Activated T-cell treated with anti-CD3 and anti-CD28 coated beads for 24 hours (primary cell): ENCODE data around the gene ZFP3.
"Not testable (repeated sequence)": the region's sequence is repeated elsewhere in the genome, so short reads cannot be mapped to it uniquely, and the experiment has no call there.

Experiments used
- DNase-seq: peaks from one replicate; pipeline ENCODE4 v3.0.0-alpha.2; 2020; ENCODE audit warnings: low read depth

The ZFP3 gene

GRCh38 chr17:5078106-5079028 is at the start of gene ZFP3:
Gene ZFP3 (plus strand): TSS chr17:5078467. CDS start chr17:5091505, 13,038 bp downstream.
- DNase-seq = peak; percentile 72

GRCh38 chr17:5030168-5030567 is 48.1 kb upstream of the ZFP3 start:
- DNase-seq = not testable (repeated sequence)

GRCh38 chr17:5031365-5032082 is 46.7 kb upstream of the ZFP3 start:
- DNase-seq = peak; percentile 78

- DNase-seq = no peak
Observed at GRCh38 chr17:5032865-5033264, 45.4 kb upstream of the ZFP3 start.

DNA sequence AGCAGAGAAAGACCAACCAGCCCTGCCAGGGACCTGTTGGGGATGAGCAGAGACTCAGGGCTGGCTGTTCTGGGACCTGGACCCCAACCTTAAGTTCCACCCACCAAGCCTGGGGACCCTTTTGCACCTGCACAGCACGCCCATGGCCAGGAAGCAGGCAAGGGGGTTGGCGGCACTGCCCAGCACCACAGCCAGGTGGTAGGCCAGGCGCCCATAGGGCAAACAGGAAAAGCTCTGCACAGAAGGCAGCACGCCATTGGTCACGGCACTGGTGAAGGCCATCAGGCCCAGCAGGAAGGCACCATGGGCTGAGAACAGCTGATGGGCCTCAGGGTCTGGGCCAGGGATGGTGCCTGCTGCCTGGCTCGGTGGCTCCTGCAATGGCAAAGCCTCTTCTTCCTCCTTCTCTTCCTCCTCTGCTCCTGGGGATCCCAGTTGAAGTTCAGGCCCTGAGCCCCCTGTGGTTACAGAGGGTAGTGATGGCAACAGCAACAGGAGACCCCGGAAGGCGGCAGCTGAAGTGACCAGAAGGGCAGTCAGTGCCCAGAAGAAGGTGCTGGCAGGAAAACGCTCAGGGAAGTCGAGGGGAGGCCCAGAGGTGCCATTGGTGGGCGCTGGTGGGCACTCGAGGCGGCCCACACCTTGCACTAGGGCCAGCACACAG is 44.8 kb upstream of the ZFP3 start:
- no peak for DNase-seq

GRCh38 chr17:5034063-5034462 is 44.2 kb upstream of the ZFP3 start:
- DNase-seq = no peak

DNA sequence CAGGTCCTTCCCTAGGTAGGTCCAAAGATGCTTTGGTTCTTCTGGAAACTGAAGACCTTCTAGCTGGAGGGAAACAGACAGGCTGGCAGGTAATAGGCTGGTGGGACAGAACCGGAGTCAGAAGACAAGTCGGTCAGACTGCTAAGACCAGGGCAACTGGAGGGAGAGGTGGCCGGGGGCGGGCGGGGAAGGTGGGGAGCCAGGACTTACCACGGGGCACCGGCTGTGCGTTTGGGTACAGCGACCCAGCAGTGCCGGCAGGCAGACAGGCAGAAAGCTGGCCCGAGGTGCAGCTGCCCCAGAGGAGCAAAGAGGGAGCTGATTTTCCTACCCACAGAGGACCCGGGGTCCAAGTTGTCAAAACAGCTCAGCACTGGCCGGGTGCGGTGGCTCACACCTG is 43.6 kb upstream of the ZFP3 start:
- no peak for DNase-seq

DNA sequence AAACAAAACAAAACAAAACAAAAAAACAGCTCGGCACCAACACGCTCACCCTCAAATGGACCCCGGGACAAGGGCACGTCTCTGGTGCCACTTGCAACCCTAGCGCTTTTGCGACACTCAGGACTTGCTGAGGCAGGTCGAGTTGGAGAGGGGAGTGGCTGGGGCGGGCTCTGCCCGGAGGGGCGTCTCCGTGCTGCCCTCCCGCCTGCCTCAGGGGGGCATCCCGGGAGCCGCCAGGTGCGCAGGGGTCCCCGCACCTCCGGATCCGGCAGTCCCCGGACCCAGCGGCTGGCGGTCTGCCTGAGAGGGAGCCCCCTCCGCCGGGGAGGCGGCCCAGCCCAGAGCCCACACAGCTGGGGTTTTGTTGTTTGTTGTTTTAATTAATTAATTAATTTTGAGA is 43.0 kb upstream of the ZFP3 start, which contains the start of gene SLC52A1:
TSS of gene SLC52A1 (minus strand) at position 112 of the 400 bp plus-strand sequence. CDS start 820 bp downstream, outside the sequence.
- no peak for DNase-seq

- no peak for DNase-seq
Observed at GRCh38 chr17:5042157-5043022, 35.9 kb upstream of the ZFP3 start.

GRCh38 chr17:5043524-5043923 is 34.7 kb upstream of the ZFP3 start:
- no peak for DNase-seq

DNA sequence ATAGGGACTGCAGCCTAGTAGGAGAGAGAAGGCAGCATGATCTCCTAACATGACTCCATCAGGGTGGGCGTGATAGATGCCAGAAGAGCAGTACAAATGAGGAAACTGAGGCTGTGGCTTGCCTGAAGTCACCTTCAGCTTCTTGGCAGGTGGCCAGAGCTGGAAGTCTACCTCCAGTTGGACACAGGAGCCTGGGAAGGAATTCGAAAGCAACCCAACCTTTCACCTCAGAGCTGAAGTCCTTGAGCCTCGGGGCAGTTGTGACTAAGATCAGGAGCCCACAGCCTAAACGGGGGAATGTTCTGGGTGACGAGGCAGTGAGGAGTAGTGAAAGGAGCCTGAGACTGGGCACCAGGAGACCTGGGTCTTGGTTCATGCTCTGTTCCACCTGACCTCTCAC is 33.6 kb upstream of the ZFP3 start:
- DNase-seq = no peak

DNA sequence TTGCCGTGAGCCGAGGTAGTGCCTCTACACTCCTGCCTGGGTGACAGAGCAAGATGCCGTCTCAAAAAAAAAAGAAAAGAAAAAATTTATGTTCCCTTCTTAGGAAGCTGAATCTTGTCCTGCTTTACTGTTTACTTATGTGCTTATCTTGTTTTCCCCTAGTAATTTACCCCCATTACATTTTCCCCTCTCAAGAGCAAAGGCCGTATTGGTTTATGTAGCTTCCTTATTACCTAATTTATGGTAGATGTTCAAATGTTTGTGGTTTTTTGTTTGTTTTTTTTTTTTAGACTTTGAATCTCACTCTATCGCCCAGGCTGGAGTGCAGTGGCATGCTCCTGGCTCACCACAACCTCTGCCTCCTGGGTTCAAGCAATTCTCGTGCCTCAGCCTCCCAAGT is 32.8 kb upstream of the ZFP3 start:
- DNase-seq = no peak

- no peak for DNase-seq
Observed at GRCh38 chr17:5047446-5047845, 30.8 kb upstream of the ZFP3 start.

DNA sequence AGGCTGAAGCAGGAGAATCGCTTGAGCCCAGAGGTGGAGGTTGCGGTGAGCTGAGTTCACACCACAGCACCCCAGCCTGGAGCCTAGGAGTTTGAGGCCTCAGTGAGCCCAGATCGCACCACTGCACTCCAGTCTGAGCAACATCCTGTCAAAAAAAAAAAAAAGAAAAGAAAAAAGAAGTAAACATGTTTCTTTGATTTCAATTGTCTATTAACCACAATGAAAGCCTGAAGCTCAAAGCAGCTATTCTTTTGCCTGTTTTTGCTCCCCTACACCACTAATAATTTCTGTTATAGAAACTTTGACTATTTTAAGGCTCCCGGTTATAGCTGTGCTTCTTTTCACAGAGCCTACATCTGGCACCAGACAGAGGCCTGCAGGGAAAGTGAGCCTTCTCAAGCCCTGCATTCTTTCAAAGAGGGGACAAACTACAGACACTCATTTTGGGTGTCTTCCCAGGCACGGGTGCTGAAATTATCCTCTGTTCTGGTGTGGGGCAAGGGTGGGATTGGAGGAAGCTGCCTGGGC is 28.9 kb upstream of the ZFP3 start:
- peak; percentile 20 for DNase-seq

GRCh38 chr17:5050278-5050677 is 28.0 kb upstream of the ZFP3 start:
- DNase-seq = no peak

GRCh38 chr17:5055543-5055942 is 22.7 kb upstream of the ZFP3 start:
- DNase-seq = no peak

GRCh38 chr17:5065227-5065744 is 13.0 kb upstream of the ZFP3 start:
- DNase-seq = no peak

DNA sequence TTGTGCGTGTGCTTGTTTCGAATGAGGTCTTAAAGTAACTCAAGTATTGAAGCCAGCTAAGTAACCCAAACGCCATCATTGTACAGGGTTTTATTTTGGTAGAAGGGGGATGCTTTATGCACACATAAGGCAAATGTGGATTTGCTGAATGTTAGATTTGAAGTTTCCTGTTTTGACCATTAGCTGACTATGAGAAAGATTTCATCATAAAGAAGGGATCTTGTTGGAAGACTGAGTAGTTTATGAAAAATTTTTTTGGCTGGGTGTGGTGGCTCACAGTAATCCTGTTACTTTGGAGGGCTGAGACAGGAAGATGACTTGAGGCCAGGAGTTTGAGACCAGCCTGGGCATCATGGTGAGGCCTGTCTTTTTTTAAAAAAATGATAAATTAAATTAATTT is 10.0 kb upstream of the ZFP3 start:
- no peak for DNase-seq

- no peak for DNase-seq
Observed at GRCh38 chr17:5069724-5070123, 8.5 kb upstream of the ZFP3 start.

DNA sequence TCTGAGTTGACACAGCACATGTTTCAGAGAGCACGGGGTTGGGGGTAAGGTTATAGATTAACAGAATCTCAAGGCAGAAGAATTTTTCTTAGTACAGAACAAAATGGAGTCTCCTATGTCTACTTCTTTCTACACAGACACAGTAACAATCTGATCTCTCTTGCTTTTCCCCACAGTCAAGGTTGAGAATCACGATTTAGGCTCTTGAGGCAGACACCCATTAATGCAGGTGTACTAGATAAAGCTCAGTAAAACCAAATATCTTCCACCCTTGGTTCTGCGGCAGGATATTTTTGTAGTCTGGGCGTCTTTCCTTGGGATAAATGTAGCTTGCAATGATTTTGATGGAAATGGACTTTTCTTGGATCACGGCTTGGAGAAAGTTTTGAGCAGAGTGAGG is 2.8 kb upstream of the ZFP3 start:
- not testable (repeated sequence) for DNase-seq

GRCh38 chr17:5077275-5077674 is 992 bp upstream of the ZFP3 start:
- not testable (repeated sequence) for DNase-seq
